ENCODE measurements around the gene PLOD3.
"Not testable (repeated sequence)": the region's sequence is repeated elsewhere in the genome, so short reads cannot be mapped to it uniquely, and the experiment has no call there.

Gene PLOD3

DNA sequence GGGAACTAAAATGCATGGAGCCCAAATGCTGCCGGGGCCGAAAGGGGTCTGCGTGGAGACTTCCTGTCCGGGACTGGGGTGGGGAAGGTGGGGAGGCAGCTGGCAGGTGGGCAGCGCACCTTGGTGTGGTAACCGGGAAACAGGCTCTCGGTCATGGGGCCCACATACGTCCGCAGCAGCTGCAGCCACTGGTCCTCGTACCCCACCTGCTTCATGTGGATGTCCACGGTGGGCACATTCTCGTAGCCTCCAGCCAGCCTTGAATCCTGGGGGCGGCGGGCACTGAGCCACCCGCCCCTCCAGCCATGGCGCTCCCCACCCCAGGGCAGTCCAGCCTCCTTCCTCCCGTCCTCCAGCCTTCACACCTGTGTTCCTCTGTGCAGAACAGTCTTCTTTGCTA, 9.9 kb downstream of the PLOD3 start:
- peaks cover 5% of the 10 kb centered on the region; the same call in 1 of the 2 replicates for H3K27me3 ChIP-seq (ENCODE audit: control insufficient read depth, insufficient read depth, low read length)
- no peak overlapping the region for H3K27ac ChIP-seq (ENCODE audit: low read depth, low read length)
- no peaks in the 10 kb centered on the region for H3K4me1 ChIP-seq (ENCODE audit: control insufficient read depth, insufficient read depth, low read length)
- H3K9me3 ChIP-seq (ENCODE audit: control insufficient read depth, insufficient read depth, low read depth, low read length), result no peaks in the 10 kb centered on the region
- peaks cover 48% of the 10 kb centered on the region for H3K36me3 ChIP-seq (ENCODE audit: control insufficient read depth, insufficient read depth, low read length)
- no peak overlapping the region for H3K4me3 ChIP-seq (ENCODE audit: low read depth, low read length)
- no peak overlapping the region for H3K9ac ChIP-seq (ENCODE audit: low read length)

DNA sequence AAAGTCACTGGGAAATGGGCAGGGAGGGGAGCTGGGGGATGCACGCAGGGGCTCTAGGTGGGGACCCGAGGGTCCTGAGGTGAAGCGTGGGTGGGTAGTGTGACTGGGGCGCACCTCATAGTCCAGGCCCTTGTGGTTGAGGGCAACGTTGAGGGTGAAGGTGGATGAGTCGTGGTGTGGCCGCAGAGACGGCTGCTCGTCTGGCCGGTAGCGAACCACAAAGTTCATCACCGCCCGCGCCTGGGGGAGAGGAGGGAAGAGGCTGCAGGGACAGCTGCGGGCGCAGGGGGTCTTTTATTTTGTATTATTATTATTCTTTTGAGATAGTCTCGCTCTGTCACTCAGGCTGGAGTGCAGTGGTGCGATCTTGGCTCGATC, 10.7 kb downstream of the PLOD3 start:
- no peaks in the 10 kb centered on the region for H3K9me3 ChIP-seq (ENCODE audit: control insufficient read depth, insufficient read depth, low read depth, low read length)
- H3K27me3 ChIP-seq (ENCODE audit: control insufficient read depth, insufficient read depth, low read length), result peaks cover 13% of the 10 kb centered on the region; the same call in 1 of the 2 replicates
- no peaks in the 10 kb centered on the region; the same call in 1 of the 2 replicates for H3K4me1 ChIP-seq (ENCODE audit: control insufficient read depth, insufficient read depth, low read length)
- no peak overlapping the region for H3K4me3 ChIP-seq (ENCODE audit: low read depth, low read length)
- no peak overlapping the region for H3K9ac ChIP-seq (ENCODE audit: low read length)
- peaks cover 43% of the 10 kb centered on the region for H3K36me3 ChIP-seq (ENCODE audit: control insufficient read depth, insufficient read depth, low read length)
- H3K27ac ChIP-seq (ENCODE audit: low read depth, low read length), result no peak overlapping the region

DNA sequence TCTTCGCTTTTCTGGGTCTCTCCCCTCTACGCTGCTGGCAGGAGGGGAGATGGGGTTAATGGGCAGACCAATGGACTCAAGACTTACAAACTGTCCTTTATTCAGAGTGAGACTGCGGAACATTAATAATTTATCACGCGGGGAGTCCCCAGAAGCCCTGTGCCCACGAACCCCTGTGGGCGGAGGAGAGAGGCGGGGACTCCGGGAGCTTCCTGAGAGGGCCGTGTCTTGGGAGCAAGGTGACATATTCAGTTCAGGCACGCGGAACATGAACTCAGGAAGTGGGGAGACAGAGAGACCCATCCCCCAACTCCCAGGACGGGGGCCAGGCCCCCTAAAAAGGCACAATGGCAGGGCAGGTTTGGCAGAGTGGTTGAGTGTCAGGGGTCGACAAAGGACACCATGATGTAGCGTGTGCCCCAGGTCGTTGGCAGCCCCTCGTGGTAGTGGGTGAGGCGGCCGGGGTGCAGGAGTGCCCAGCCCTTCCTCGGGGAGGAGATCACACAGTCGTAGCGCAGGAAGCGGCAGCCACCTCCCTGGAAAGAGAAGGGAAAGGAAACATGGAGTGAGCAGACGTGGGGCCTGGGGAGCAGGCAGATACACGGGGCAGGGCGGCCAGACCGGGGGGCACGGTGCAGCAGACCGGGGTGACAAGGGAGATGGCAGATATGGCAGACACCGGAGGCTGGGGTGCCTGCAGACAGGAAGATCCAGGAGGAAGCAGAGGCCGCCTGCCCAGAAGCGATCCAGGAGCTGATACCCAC, 11.3 kb downstream of the PLOD3 start:
- H3K9me3 ChIP-seq (ENCODE audit: control insufficient read depth, insufficient read depth, low read depth, low read length), result no peaks in the 10 kb centered on the region
- peaks cover 15% of the 10 kb centered on the region; the same call in 1 of the 2 replicates for H3K27me3 ChIP-seq (ENCODE audit: control insufficient read depth, insufficient read depth, low read length)
- no peak overlapping the region for H3K4me3 ChIP-seq (ENCODE audit: low read depth, low read length)
- no peak overlapping the region for H3K27ac ChIP-seq (ENCODE audit: low read depth, low read length)
- peaks cover 37% of the 10 kb centered on the region for H3K36me3 ChIP-seq (ENCODE audit: control insufficient read depth, insufficient read depth, low read length)
- H3K4me1 ChIP-seq (ENCODE audit: control insufficient read depth, insufficient read depth, low read length), result peaks cover 1% of the 10 kb centered on the region
- H3K9ac ChIP-seq (ENCODE audit: low read length), result no peak overlapping the region

DNA sequence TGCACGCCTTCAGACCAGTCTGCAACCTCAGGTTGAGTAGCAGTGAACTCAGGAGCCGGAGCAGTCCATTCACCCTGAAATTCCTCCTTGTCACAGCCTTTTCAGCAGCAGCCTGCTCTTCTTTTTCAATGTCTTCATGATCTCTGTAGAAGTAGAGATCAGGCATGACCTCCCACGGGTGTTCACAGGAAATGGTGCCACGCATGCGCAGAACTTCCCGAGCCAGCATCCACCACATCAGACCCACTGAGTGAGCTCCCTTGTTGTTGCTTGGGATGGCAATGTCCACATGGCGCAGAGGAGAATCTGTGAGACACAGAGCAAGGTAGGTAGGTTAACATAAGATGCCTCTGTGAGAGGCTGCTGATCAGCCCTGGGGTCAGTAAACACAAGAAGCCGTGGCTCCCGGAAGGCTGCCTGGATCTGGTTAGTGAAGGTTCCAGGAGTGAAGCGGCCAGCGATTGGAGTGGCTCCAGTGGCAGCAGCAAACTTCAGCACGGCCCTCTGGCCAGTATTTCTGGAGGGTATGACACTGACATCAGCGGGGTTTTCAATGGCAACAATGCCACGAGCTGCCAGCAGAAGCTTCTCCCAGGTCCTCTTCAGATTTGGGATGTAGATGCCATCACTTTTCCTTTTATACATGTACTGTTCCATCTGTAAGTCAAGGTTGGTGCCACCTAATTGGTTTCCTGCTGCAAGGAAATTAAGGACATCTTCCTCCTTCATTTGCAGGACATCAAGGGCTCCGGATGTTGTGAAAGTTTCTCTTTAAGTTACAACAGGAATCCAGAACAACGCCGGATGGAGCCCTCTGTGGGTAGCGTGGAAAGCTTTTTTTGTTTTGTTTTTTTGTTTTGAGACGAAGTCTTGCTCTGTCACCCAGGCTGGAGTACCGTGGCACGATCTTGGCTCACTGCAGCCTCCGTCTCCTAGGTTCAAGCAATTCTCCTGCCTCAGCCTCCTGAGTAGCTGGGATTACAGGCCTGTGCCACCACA, 13.3 kb downstream of the PLOD3 start:
- H3K9me3 ChIP-seq (ENCODE audit: control insufficient read depth, insufficient read depth, low read depth, low read length); H3K27ac ChIP-seq (ENCODE audit: low read depth, low read length); H3K9ac ChIP-seq (ENCODE audit: low read length); H3K4me3 ChIP-seq (ENCODE audit: low read depth, low read length): not testable (repeated sequence)
- Histone ChIP-seq H3K36me3 (ENCODE audit: control insufficient read depth, insufficient read depth, low read length) (peaks cover 22% of the 10 kb centered on the region), H3K4me1 (ENCODE audit: control insufficient read depth, insufficient read depth, low read length) (peaks cover 11% of the 10 kb centered on the region), H3K27me3 (ENCODE audit: control insufficient read depth, insufficient read depth, low read length) (peaks cover 15% of the 10 kb centered on the region; the same call in 1 of the 2 replicates)

DNA sequence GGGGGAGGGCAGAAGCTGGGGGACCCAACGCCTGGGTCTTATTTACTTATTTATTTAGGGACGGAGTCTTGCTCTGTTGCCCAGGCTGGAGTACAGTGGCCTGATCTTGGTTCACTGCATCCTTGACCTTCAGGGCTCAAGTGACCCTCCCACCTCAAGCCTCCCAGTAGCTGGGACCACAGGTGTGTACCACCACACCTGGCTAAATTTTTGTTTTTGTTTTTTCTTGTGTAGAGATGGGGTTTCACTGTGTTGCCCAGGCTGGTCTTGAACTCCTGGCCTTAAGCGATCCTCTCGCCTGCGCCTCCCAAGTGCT, 14.8 kb downstream of the PLOD3 start:
- Histone ChIP-seq H3K27me3 (ENCODE audit: control insufficient read depth, insufficient read depth, low read length) (peaks cover 15% of the 10 kb centered on the region; the same call in 1 of the 2 replicates), H3K9ac (ENCODE audit: low read length) (no peak overlapping the region), H3K36me3 (ENCODE audit: control insufficient read depth, insufficient read depth, low read length) (peaks cover 10% of the 10 kb centered on the region), H3K27ac (ENCODE audit: low read depth, low read length) (no peak overlapping the region), H3K9me3 (ENCODE audit: control insufficient read depth, insufficient read depth, low read depth, low read length) (no peaks in the 10 kb centered on the region), H3K4me1 (ENCODE audit: control insufficient read depth, insufficient read depth, low read length) (peaks cover 16% of the 10 kb centered on the region), H3K4me3 (ENCODE audit: low read depth, low read length) (no peak overlapping the region)

DNA sequence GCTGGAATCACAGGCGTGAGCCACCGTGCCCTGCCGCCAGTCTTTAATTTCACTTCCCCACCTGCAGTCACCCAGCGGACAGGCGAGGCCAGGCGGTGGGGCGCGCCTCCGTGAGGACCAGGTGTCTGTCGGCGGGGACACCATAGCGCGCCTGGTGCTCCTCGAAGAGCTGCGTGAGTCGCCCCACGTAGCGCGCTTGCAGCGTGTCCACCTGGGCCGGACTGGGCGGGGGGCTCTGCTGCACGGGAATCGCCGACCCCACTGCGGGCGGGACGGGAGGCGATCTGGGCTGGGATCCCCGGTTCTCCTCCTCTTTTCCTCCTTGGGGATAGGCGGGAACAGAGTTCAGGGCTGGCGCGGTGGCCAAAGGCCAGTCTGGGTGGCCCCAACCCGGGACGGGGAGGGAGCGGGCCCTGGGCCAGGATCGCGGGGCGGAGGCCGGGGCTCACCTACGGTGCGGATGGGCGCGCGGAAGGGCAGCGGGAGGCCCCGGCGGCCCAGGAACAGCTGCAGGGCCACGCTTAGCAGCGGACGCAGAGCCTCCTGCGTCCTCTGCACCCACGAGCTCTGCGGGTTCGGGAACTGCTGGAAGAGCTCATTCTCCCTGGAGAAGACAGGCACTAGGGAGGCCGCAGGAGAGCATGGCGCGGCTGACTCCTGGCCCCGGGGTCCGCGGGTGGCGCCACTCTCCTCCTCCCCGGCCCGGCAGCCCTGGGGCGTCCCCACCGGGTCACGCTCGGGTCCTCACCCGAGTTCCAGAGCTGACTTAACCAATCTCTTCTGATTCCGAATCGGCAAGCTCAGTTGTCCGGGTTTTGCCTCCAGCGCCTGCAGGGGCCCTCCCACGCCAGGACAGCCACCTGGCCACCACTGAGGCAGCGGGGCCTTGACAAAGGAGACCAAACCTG, 15.4 kb downstream of the PLOD3 start:
- peak overlapping the region; percentile 17 for H3K9ac ChIP-seq (ENCODE audit: low read length)
- no peaks in the 10 kb centered on the region for H3K9me3 ChIP-seq (ENCODE audit: control insufficient read depth, insufficient read depth, low read depth, low read length)
- H3K36me3 ChIP-seq (ENCODE audit: control insufficient read depth, insufficient read depth, low read length), result peaks cover 8% of the 10 kb centered on the region
- H3K27me3 ChIP-seq (ENCODE audit: control insufficient read depth, insufficient read depth, low read length), result peaks cover 15% of the 10 kb centered on the region; the same call in 1 of the 2 replicates
- H3K4me3 ChIP-seq (ENCODE audit: low read depth, low read length), result peak overlapping the region; percentile 64
- no peak overlapping the region for H3K27ac ChIP-seq (ENCODE audit: low read depth, low read length)
- H3K4me1 ChIP-seq (ENCODE audit: control insufficient read depth, insufficient read depth, low read length), result peaks cover 16% of the 10 kb centered on the region

DNA sequence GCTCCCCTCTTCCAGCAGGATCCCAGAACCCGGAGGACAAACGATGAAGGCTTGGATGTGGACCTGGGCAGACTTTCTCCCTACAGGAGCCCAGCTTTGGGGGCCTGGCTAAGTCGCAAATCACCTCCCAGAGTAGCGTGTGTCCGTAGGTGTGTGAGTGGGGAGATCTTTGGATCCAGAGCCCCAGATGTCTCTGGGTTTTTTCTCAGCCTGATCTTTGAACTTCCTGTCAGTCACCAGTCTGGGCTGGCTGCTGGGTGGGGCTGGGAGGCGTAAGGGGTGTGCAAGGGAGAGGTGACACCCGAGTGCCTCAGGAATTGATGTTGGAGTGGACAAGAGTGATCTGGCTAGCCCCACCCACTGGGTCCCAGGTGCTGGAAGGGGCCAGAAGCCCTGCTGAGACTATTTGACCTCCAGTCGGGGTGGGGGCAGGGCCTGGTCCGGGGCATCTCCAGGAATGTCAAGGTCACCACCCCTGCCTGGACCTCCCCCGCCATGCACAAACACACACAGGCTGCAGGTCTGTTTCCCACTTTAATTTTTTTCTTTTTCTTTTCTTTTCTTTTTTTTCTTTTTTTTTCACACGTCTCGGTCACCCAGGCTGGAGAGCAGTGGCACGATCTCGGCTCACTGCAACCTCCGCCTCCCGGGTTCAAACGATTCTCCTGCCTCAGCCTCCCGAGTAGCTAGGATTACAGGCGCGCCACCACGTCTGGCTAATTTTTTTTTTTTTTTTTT, 16.4 kb downstream of the PLOD3 start, which contains the start of gene MOGAT3:
MOGAT3 (minus strand) TSS at position 175 of the 738 bp plus-strand sequence. CDS start 182 bp downstream, outside the sequence.
- no peaks in the 10 kb centered on the region for H3K9me3 ChIP-seq (ENCODE audit: control insufficient read depth, insufficient read depth, low read depth, low read length)
- H3K4me3 ChIP-seq (ENCODE audit: low read depth, low read length), result peak within 1 kb of the TSS; percentile 64
- H3K9ac ChIP-seq (ENCODE audit: low read length), result peak within 1 kb of the TSS; percentile 17
- H3K36me3 ChIP-seq (ENCODE audit: control insufficient read depth, insufficient read depth, low read length), result peaks cover 1% of the 10 kb centered on the region
- H3K4me1 ChIP-seq (ENCODE audit: control insufficient read depth, insufficient read depth, low read length), result peaks cover 16% of the 10 kb centered on the region
- no peak within 1 kb of the TSS; the same call in 1 of the 2 replicates for H3K27ac ChIP-seq (ENCODE audit: low read depth, low read length)
- peaks cover 15% of the 10 kb centered on the region; the same call in 1 of the 2 replicates for H3K27me3 ChIP-seq (ENCODE audit: control insufficient read depth, insufficient read depth, low read length)

DNA sequence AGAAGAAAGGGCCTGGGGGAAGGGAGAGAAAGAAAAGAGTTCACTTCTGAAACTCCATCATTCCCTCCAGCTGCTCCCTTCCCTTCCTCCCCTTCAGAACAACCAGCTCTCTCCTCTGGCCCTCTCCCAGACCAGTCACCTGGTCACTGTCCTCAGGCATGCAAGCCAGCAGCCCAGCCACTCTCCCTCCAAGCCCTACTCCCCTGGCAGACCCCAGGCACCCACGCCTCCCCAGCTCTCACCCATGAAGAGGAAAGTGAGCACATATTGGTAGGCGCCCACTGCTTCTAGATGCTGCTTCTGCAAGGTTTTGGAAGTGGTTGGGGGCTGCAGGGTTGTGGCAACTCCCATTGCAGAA, 16.9 kb downstream of the PLOD3 start:
- Histone ChIP-seq H3K36me3 (ENCODE audit: control insufficient read depth, insufficient read depth, low read length) (no peaks in the 10 kb centered on the region), H3K4me1 (ENCODE audit: control insufficient read depth, insufficient read depth, low read length) (peaks cover 16% of the 10 kb centered on the region), H3K9ac (ENCODE audit: low read length) (no peak overlapping the region), H3K4me3 (ENCODE audit: low read depth, low read length) (no peak overlapping the region), H3K27ac (ENCODE audit: low read depth, low read length) (no peak overlapping the region; the same call in 1 of the 2 replicates), H3K9me3 (ENCODE audit: control insufficient read depth, insufficient read depth, low read depth, low read length) (no peaks in the 10 kb centered on the region), H3K27me3 (ENCODE audit: control insufficient read depth, insufficient read depth, low read length) (peaks cover 15% of the 10 kb centered on the region; the same call in 1 of the 2 replicates)

DNA sequence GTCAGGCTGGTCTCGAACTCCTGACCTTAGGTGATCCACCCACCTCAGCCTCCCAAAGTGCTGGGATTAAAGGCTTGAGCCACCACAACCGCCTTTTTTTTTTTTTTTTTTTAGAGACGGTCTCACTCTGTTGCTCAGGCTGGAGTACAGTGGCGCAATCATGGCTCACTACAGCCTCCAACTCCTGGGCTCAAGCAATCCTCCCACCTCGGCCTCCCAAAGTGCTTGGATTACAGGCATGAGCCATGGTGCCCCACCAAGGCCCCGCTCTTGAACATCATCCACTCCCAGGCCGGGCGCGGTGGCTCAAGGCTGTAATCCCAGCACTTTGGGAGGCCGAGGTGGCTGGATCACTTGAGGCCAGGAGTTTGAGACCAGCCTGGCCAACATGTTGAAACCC, 17.9 kb downstream of the PLOD3 start:
- H3K27ac ChIP-seq (ENCODE audit: low read depth, low read length); H3K9me3 ChIP-seq (ENCODE audit: control insufficient read depth, insufficient read depth, low read depth, low read length); H3K4me3 ChIP-seq (ENCODE audit: low read depth, low read length); H3K9ac ChIP-seq (ENCODE audit: low read length); H3K36me3 ChIP-seq (ENCODE audit: control insufficient read depth, insufficient read depth, low read length): not testable (repeated sequence)
- peaks cover 15% of the 10 kb centered on the region; the same call in 1 of the 2 replicates for H3K27me3 ChIP-seq (ENCODE audit: control insufficient read depth, insufficient read depth, low read length)
- H3K4me1 ChIP-seq (ENCODE audit: control insufficient read depth, insufficient read depth, low read length), result peaks cover 16% of the 10 kb centered on the region

DNA sequence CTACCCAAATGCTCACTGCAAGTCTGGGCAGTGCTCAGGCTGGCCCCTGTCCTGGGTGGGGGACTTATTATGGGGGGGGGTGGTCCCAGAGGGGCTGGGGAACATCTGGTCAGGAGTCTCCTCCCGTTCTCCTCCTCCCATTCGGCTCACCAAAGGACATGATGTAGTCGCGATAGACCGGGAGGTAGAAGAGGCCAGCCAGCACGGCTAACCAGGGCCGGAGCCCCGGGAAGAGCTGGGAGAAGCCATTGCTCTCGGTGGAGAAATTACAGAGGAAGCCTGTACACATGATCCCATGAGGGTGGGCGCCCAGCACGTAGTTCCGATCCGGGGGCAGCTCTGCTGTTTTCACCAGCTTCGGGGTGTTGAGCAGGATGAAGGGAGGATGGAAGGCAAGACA, 18.9 kb downstream of the PLOD3 start:
- H3K9ac ChIP-seq (ENCODE audit: low read length), result no peak overlapping the region
- H3K36me3 ChIP-seq (ENCODE audit: control insufficient read depth, insufficient read depth, low read length), result no peaks in the 10 kb centered on the region
- H3K27me3 ChIP-seq (ENCODE audit: control insufficient read depth, insufficient read depth, low read length), result peaks cover 15% of the 10 kb centered on the region; the same call in 1 of the 2 replicates

More for the DNA sequence above, 18.9 kb downstream of the PLOD3 start:
- Histone ChIP-seq H3K27ac (ENCODE audit: low read depth, low read length) (no peak overlapping the region), H3K9me3 (ENCODE audit: control insufficient read depth, insufficient read depth, low read depth, low read length) (no peaks in the 10 kb centered on the region), H3K4me3 (ENCODE audit: low read depth, low read length) (no peak overlapping the region), H3K4me1 (ENCODE audit: control insufficient read depth, insufficient read depth, low read length) (peaks cover 16% of the 10 kb centered on the region)

Data from HUES6 (cell line).